A673 (cell line): ENCODE measurements around the gene UGT2A1. TPM values are rescaled to one million over a fixed set of nuclear protein-coding genes. Genes with fewer than 3 reads are reported as not detected.

Experiments
- BruUV-seq: library from RNA; stranded (reverse); fragments of 400-500 nt; replicated peaks from 2 replicates; lab custom pipeline; 2021; lab: Mats Ljungman, UMichigan
- CTCF ChIA-PET: fragments of 300-600 bp; sonication (Branson Sonifier 250); formaldehyde crosslinking; loops from one replicate; lab custom pipeline; 2022; ENCODE audit warnings: antibody characterized with exemption; lab: Charles Lee
- POLR2A ChIA-PET: fragments of 300-600 bp; sonication (Branson Sonifier 250); formaldehyde crosslinking; loops from one replicate; lab custom pipeline; 2022; ENCODE audit warnings: antibody characterized with exemption; ENCODE audit not compliant: low non-redundant PET; lab: Charles Lee
- DNase-seq: peaks from one replicate; pipeline ENCODE4 v3.0.0-alpha.2; 2015; ENCODE audit warnings: low spot score
- H3K27ac ChIP-seq: fragments of 200-600 bp; sonication (generic); 2 replicates; pipeline ENCODE4 v1.5.1; 2016; ENCODE audit warnings: mixed run types, low read depth, mild to moderate bottlenecking, mixed read lengths, antibody characterized with exemption, low read length; ENCODE audit not compliant: poor library complexity, severe bottlenecking
- H3K27me3 ChIP-seq: fragments of 200-600 bp; sonication (generic); replicated peaks from 2 replicates; pipeline ENCODE4 v1.6.1; 2017; ENCODE audit warnings: mixed run types, low read depth, mild to moderate bottlenecking, mixed read lengths, antibody characterized with exemption, low read length; ENCODE audit not compliant: insufficient read depth, poor library complexity
- H3K36me3 ChIP-seq: fragments of 200-600 bp; sonication (generic); 2 replicates; pipeline ENCODE4 v1.6.1; 2016; ENCODE audit warnings: mixed run types, mild to moderate bottlenecking, mixed read lengths, antibody characterized with exemption, low read length; ENCODE audit not compliant: insufficient read depth, poor library complexity, severe bottlenecking
- H3K4me1 ChIP-seq: fragments of 200-600 bp; sonication (generic); 2 replicates; pipeline ENCODE4 v1.6.1; 2017; ENCODE audit warnings: mixed run types, mild to moderate bottlenecking, mixed read lengths, antibody characterized with exemption, low read length; ENCODE audit not compliant: insufficient read depth, poor library complexity, severe bottlenecking
- H3K4me3 ChIP-seq: fragments of 200-600 bp; sonication (generic); 2 replicates; pipeline ENCODE4 v1.5.1; 2016; ENCODE audit warnings: low read depth, mixed run types, mild to moderate bottlenecking, mixed read lengths, low read length; ENCODE audit not compliant: poor library complexity, severe bottlenecking
- H3K9me3 ChIP-seq: fragments of 200-600 bp; sonication (generic); 2 replicates; pipeline ENCODE4 v1.6.1; 2016; ENCODE audit warnings: mixed run types, low read depth, mild to moderate bottlenecking, mixed read lengths, antibody characterized with exemption, low read length; ENCODE audit not compliant: poor library complexity, severe bottlenecking
- EZH2 ChIP-seq: fragments of 200-600 bp; sonication (generic); IDR thresholded peaks from 2 replicates; pipeline ENCODE4 v1.6.1; 2017; ENCODE audit warnings: borderline replicate concordance, low read depth, mild to moderate bottlenecking, mixed read lengths, antibody characterized with exemption, low read length; ENCODE audit not compliant: poor library complexity, severe bottlenecking
- intact Hi-C: fragments of 100-400 bp; cut with micrococcal nuclease; formaldehyde crosslinking; loops from one replicate; pipeline ENCODE4 v1.10.0; 2022; ENCODE audit not compliant: unreplicated experiment
- total RNA-seq: library from RNA; stranded (reverse); gene quantifications from 2 replicates; pipeline ENCODE4 v1.2.3, GENCODE V29; 2021
- TF ChIP-seq, protein P1 (sequence below): fragments of 300-800, 200-600 bp; sonication (generic); conservative IDR thresholded peaks from 2 replicates; pipeline ENCODE4 v1.5.1; 2017; ENCODE audit warnings: low read depth, mild to moderate bottlenecking, antibody characterized with exemption, low read length, moderate library complexity, mixed read lengths

UGT2A1 gene
- total RNA-seq, 1 experiment from 2014 or later, result not detected

DNA sequence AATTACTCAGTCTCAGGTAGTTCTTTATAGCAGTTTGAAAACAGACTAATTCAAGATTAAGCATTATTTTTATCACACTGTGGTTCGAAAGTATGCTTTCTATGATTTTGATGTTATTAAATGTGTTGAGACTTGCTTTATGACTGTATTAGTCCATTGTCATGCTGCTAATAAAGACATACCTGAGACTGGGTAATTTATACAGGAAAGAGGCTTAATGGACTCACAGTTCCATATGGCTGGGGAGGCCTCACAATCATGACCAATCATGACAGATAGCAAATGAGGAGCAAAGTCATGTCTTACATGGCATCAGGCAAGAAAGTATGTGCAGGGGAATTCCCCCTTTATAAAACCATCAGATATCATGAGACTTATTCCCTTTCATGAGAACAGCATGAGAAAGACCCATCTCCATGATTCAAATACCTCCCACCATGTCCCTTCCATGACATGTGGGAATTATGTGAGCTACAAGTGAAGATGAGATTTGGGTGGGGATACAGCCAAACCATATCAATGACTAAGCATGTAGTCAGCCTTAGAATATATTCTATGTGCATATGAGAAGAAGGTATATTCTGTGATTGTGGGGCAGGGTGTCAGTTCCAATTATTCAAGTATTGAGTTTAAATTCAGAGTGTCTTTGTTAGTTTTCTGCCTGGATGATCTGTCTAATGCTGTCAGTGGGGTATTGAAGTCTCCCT, 44.6 kb upstream of the UGT2A1 start:
- H3K4me1 ChIP-seq, result no peaks in the 10 kb centered on the region
- TF ChIP-seq EZH2, result no peak
- TF ChIP-seq, protein P1, sequence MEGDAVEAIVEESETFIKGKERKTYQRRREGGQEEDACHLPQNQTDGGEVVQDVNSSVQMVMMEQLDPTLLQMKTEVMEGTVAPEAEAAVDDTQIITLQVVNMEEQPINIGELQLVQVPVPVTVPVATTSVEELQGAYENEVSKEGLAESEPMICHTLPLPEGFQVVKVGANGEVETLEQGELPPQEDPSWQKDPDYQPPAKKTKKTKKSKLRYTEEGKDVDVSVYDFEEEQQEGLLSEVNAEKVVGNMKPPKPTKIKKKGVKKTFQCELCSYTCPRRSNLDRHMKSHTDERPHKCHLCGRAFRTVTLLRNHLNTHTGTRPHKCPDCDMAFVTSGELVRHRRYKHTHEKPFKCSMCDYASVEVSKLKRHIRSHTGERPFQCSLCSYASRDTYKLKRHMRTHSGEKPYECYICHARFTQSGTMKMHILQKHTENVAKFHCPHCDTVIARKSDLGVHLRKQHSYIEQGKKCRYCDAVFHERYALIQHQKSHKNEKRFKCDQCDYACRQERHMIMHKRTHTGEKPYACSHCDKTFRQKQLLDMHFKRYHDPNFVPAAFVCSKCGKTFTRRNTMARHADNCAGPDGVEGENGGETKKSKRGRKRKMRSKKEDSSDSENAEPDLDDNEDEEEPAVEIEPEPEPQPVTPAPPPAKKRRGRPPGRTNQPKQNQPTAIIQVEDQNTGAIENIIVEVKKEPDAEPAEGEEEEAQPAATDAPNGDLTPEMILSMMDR, result no peak
- intact Hi-C loops, result no loop called here
- no peaks in the 10 kb centered on the region for H3K27me3 ChIP-seq
- H3K27ac ChIP-seq, result no peak overlapping the region
- H3K4me3 ChIP-seq, result no peak overlapping the region
- CTCF ChIA-PET, result no interaction called here
- H3K36me3 ChIP-seq, result no peaks in the 10 kb centered on the region
- POLR2A ChIA-PET, result no interaction called here
- no peak for DNase-seq
- no peaks in the 10 kb centered on the region for H3K9me3 ChIP-seq
- BruUV-seq, result no TSS peak

DNA sequence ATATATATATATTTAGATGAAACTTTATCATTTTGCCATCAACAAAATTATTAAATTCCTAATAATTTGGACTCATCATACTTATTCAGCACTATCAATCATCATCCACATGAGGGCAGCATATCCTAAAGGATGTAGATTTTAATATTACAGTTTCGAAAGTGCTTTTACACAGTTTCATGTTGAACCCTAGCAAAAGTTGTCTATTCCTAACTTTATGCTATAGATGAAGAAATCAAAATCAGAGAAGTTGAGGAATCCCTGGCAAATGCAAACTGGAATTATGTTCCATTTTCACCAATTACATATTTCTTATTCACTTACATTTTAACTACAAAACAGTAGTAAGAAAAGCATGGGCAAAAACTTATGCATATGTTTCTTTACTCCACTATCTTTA, 36.6 kb upstream of the UGT2A1 start:
- no peaks in the 10 kb centered on the region for H3K4me1 ChIP-seq
- TF ChIP-seq EZH2, result no peak
- TF ChIP-seq, protein P1, result peak; percentile 49; the same call in 1 of the 2 replicates
- H3K4me3 ChIP-seq, result no peak overlapping the region
- no peaks in the 10 kb centered on the region for H3K9me3 ChIP-seq
- no peaks in the 10 kb centered on the region for H3K27me3 ChIP-seq
- no TSS peak for BruUV-seq
- ChIA-PET POLR2A (no interaction called here), CTCF (interaction anchor here (1.4 kb wide), 1 partner anchor 134 kb away, joined by 4 read pairs; no protein-coding TSS in a partner anchor)
- intact Hi-C loops, result loop anchor here (1.0 to 10.0 kb wide), 3 partner anchors 192 to 825 kb away; partner anchors contain the start of gene AMTN
- DNase-seq, result peak; percentile 58
- H3K36me3 ChIP-seq, result no peaks in the 10 kb centered on the region
- H3K27ac ChIP-seq, result no peak overlapping the region

DNA sequence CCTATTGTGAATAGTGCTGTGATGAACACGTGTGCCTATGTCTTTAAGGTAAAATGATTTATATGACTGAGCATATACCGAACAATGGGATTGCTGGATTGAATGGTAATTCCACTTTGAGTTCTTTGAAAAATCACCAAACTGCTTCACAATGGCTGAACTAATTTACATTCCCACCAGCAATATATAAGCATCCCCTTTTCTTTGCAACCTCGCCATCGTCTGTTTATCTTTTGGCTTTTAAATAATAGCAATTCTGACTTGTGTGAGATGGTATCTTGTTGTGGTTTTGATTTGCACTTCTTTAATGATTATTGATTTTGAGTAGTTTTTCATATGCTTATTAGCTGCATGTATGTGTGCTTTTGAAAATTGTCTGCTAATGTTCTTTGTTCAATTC, 31.8 kb upstream of the UGT2A1 start:
- H3K9me3 ChIP-seq, result no peaks in the 10 kb centered on the region
- H3K36me3 ChIP-seq, result no peaks in the 10 kb centered on the region
- DNase-seq, result no peak
- no peaks in the 10 kb centered on the region for H3K4me1 ChIP-seq
- no peak overlapping the region for H3K27ac ChIP-seq
- intact Hi-C loops, result loop anchor here (10.0 kb wide), 1 partner anchor 830 kb away; the partner anchor contains the start of gene AMTN
- TF ChIP-seq, protein P1, result no peak
- no peak for TF ChIP-seq EZH2
- BruUV-seq, result no TSS peak
- POLR2A ChIA-PET, result no interaction called here
- H3K27me3 ChIP-seq, result no peaks in the 10 kb centered on the region
- no peak overlapping the region for H3K4me3 ChIP-seq
- CTCF ChIA-PET, result no interaction called here
